ENCODE results near the gene RAP1B.

Gene RAP1B

GRCh38 chr12:68638721-68639395 is 28.2 kb downstream of the RAP1B start:
- Histone ChIP-seq H3K9ac (ENCODE audit: low read length) (no peak overlapping the region), H3K27me3 (ENCODE audit: control insufficient read depth, insufficient read depth, low read length) (no peaks in the 10 kb centered on the region), H3K27ac (ENCODE audit: low read length) (no peak overlapping the region), H3K4me3 (ENCODE audit: low read length) (no peak overlapping the region), H3K4me1 (ENCODE audit: control insufficient read depth, low read depth, low read length) (no peaks in the 10 kb centered on the region), H3K9me3 (ENCODE audit: control insufficient read depth, low read depth, low read length) (no peaks in the 10 kb centered on the region), H3K36me3 (ENCODE audit: control insufficient read depth, low read depth, low read length) (peaks cover 3% of the 10 kb centered on the region)

GRCh38 chr12:68639396-68639767 is 28.7 kb downstream of the RAP1B start:
- H3K27me3 ChIP-seq (ENCODE audit: control insufficient read depth, insufficient read depth, low read length), result no peaks in the 10 kb centered on the region
- H3K9me3 ChIP-seq (ENCODE audit: control insufficient read depth, low read depth, low read length), result no peaks in the 10 kb centered on the region
- no peaks in the 10 kb centered on the region for H3K4me1 ChIP-seq (ENCODE audit: control insufficient read depth, low read depth, low read length)
- no peak overlapping the region for H3K9ac ChIP-seq (ENCODE audit: low read length)
- H3K36me3 ChIP-seq (ENCODE audit: control insufficient read depth, low read depth, low read length), result peaks cover 3% of the 10 kb centered on the region
- no peak overlapping the region for H3K4me3 ChIP-seq (ENCODE audit: low read length)
- H3K27ac ChIP-seq (ENCODE audit: low read length), result no peak overlapping the region

GRCh38 chr12:68641138-68641537 is 30.4 kb downstream of the RAP1B start:
- Histone ChIP-seq H3K4me3 (ENCODE audit: low read length) (no peak overlapping the region), H3K4me1 (ENCODE audit: control insufficient read depth, low read depth, low read length) (no peaks in the 10 kb centered on the region), H3K27ac (ENCODE audit: low read length) (no peak overlapping the region), H3K27me3 (ENCODE audit: control insufficient read depth, insufficient read depth, low read length) (no peaks in the 10 kb centered on the region), H3K9me3 (ENCODE audit: control insufficient read depth, low read depth, low read length) (no peaks in the 10 kb centered on the region), H3K36me3 (ENCODE audit: control insufficient read depth, low read depth, low read length) (peaks cover 3% of the 10 kb centered on the region), H3K9ac (ENCODE audit: low read length) (no peak overlapping the region)

GRCh38 chr12:68646484-68646883 is 35.8 kb downstream of the RAP1B start:
- no peak overlapping the region for H3K4me3 ChIP-seq (ENCODE audit: low read length)
- H3K27me3 ChIP-seq (ENCODE audit: control insufficient read depth, insufficient read depth, low read length), result no peaks in the 10 kb centered on the region
- H3K9ac ChIP-seq (ENCODE audit: low read length), result no peak overlapping the region
- H3K9me3 ChIP-seq (ENCODE audit: control insufficient read depth, low read depth, low read length), result no peaks in the 10 kb centered on the region
- no peak overlapping the region for H3K27ac ChIP-seq (ENCODE audit: low read length)
- peaks cover 13% of the 10 kb centered on the region for H3K36me3 ChIP-seq (ENCODE audit: control insufficient read depth, low read depth, low read length)
- H3K4me1 ChIP-seq (ENCODE audit: control insufficient read depth, low read depth, low read length), result no peaks in the 10 kb centered on the region

- Histone ChIP-seq H3K9me3 (ENCODE audit: control insufficient read depth, low read depth, low read length) (no peaks in the 10 kb centered on the region), H3K36me3 (ENCODE audit: control insufficient read depth, low read depth, low read length) (peaks cover 19% of the 10 kb centered on the region), H3K27me3 (ENCODE audit: control insufficient read depth, insufficient read depth, low read length) (no peaks in the 10 kb centered on the region), H3K4me3 (ENCODE audit: low read length) (no peak overlapping the region), H3K4me1 (ENCODE audit: control insufficient read depth, low read depth, low read length) (no peaks in the 10 kb centered on the region), H3K27ac (ENCODE audit: low read length) (no peak overlapping the region), H3K9ac (ENCODE audit: low read length) (no peak overlapping the region)
Measured at GRCh38 chr12:68647507-68647906, 36.8 kb downstream of the RAP1B start.

- peaks cover 19% of the 10 kb centered on the region for H3K36me3 ChIP-seq (ENCODE audit: control insufficient read depth, low read depth, low read length)
- no peaks in the 10 kb centered on the region for H3K4me1 ChIP-seq (ENCODE audit: control insufficient read depth, low read depth, low read length)
- H3K9me3 ChIP-seq (ENCODE audit: control insufficient read depth, low read depth, low read length), result no peaks in the 10 kb centered on the region
Measured at GRCh38 chr12:68648179-68648578, 37.5 kb downstream of the RAP1B start.

GRCh38 chr12:68665016-68665569 is 54.4 kb downstream of the RAP1B start:
- peaks cover 5% of the 10 kb centered on the region for H3K4me1 ChIP-seq (ENCODE audit: control insufficient read depth, low read depth, low read length)
- H3K9ac ChIP-seq (ENCODE audit: low read length), result no peak overlapping the region
- H3K36me3 ChIP-seq (ENCODE audit: control insufficient read depth, low read depth, low read length), result peaks cover 13% of the 10 kb centered on the region
- no peaks in the 10 kb centered on the region for H3K27me3 ChIP-seq (ENCODE audit: control insufficient read depth, insufficient read depth, low read length)
- no peaks in the 10 kb centered on the region for H3K9me3 ChIP-seq (ENCODE audit: control insufficient read depth, low read depth, low read length)
- H3K4me3 ChIP-seq (ENCODE audit: low read length), result no peak overlapping the region
- no peak overlapping the region for H3K27ac ChIP-seq (ENCODE audit: low read length)

More at GRCh38 chr12:68648179-68648578, 37.5 kb downstream of the RAP1B start:
- Histone ChIP-seq H3K27ac (ENCODE audit: low read length) (no peak overlapping the region), H3K9ac (ENCODE audit: low read length) (no peak overlapping the region), H3K4me3 (ENCODE audit: low read length) (no peak overlapping the region), H3K27me3 (ENCODE audit: control insufficient read depth, insufficient read depth, low read length) (no peaks in the 10 kb centered on the region)

GRCh38 chr12:68667291-68667690 is 56.6 kb downstream of the RAP1B start:
- Histone ChIP-seq H3K36me3 (ENCODE audit: control insufficient read depth, low read depth, low read length) (no peaks in the 10 kb centered on the region), H3K27ac (ENCODE audit: low read length) (no peak overlapping the region), H3K4me3 (ENCODE audit: low read length) (no peak overlapping the region), H3K9ac (ENCODE audit: low read length) (no peak overlapping the region), H3K4me1 (ENCODE audit: control insufficient read depth, low read depth, low read length) (peaks cover 5% of the 10 kb centered on the region), H3K9me3 (ENCODE audit: control insufficient read depth, low read depth, low read length) (no peaks in the 10 kb centered on the region), H3K27me3 (ENCODE audit: control insufficient read depth, insufficient read depth, low read length) (no peaks in the 10 kb centered on the region)

- Histone ChIP-seq H3K36me3 (ENCODE audit: control insufficient read depth, low read depth, low read length) (no peaks in the 10 kb centered on the region), H3K4me3 (ENCODE audit: low read length) (no peak overlapping the region), H3K9me3 (ENCODE audit: control insufficient read depth, low read depth, low read length) (no peaks in the 10 kb centered on the region), H3K4me1 (ENCODE audit: control insufficient read depth, low read depth, low read length) (peaks cover 5% of the 10 kb centered on the region), H3K27me3 (ENCODE audit: control insufficient read depth, insufficient read depth, low read length) (no peaks in the 10 kb centered on the region), H3K27ac (ENCODE audit: low read length) (no peak overlapping the region), H3K9ac (ENCODE audit: low read length) (no peak overlapping the region)
Measured at GRCh38 chr12:68667896-68668295, 57.2 kb downstream of the RAP1B start.

- no peak overlapping the region for H3K4me3 ChIP-seq (ENCODE audit: low read length)
- H3K4me1 ChIP-seq (ENCODE audit: control insufficient read depth, low read depth, low read length), result peaks cover 5% of the 10 kb centered on the region
- H3K27ac ChIP-seq (ENCODE audit: low read length), result no peak overlapping the region
- H3K36me3 ChIP-seq (ENCODE audit: control insufficient read depth, low read depth, low read length), result no peaks in the 10 kb centered on the region
- no peaks in the 10 kb centered on the region for H3K9me3 ChIP-seq (ENCODE audit: control insufficient read depth, low read depth, low read length)
- H3K9ac ChIP-seq (ENCODE audit: low read length), result no peak overlapping the region
- H3K27me3 ChIP-seq (ENCODE audit: control insufficient read depth, insufficient read depth, low read length), result no peaks in the 10 kb centered on the region
Measured at GRCh38 chr12:68671179-68671578, 60.5 kb downstream of the RAP1B start.

- Histone ChIP-seq H3K9me3 (ENCODE audit: control insufficient read depth, low read depth, low read length) (no peaks in the 10 kb centered on the region), H3K36me3 (ENCODE audit: control insufficient read depth, low read depth, low read length) (no peaks in the 10 kb centered on the region), H3K27ac (ENCODE audit: low read length) (no peak overlapping the region), H3K9ac (ENCODE audit: low read length) (no peak overlapping the region), H3K4me3 (ENCODE audit: low read length) (no peak overlapping the region), H3K4me1 (ENCODE audit: control insufficient read depth, low read depth, low read length) (no peaks in the 10 kb centered on the region), H3K27me3 (ENCODE audit: control insufficient read depth, insufficient read depth, low read length) (no peaks in the 10 kb centered on the region)
Measured at GRCh38 chr12:68673788-68674187, 63.1 kb downstream of the RAP1B start.

GRCh38 chr12:68674376-68674775 is 63.7 kb downstream of the RAP1B start:
- Histone ChIP-seq H3K4me1 (ENCODE audit: control insufficient read depth, low read depth, low read length) (no peaks in the 10 kb centered on the region), H3K9ac (ENCODE audit: low read length) (no peak overlapping the region), H3K27ac (ENCODE audit: low read length) (no peak overlapping the region)

More at GRCh38 chr12:68674376-68674775, 63.7 kb downstream of the RAP1B start:
- no peaks in the 10 kb centered on the region for H3K36me3 ChIP-seq (ENCODE audit: control insufficient read depth, low read depth, low read length)
- no peaks in the 10 kb centered on the region for H3K27me3 ChIP-seq (ENCODE audit: control insufficient read depth, insufficient read depth, low read length)
- no peak overlapping the region for H3K4me3 ChIP-seq (ENCODE audit: low read length)
- H3K9me3 ChIP-seq (ENCODE audit: control insufficient read depth, low read depth, low read length), result no peaks in the 10 kb centered on the region
